Esophagus muscularis mucosa (tissue), 4 donors: Measurements from ENCODE around the gene DBP. TPM values are rescaled to one million over a fixed set of nuclear protein-coding genes. Genes with fewer than 3 reads are reported as not detected.
"Not testable (repeated sequence)": the region's sequence is repeated elsewhere in the genome, so short reads cannot be mapped to it uniquely, and the experiment has no call there.

Source experiments
- DNase-seq: peaks from one replicate; pipeline ENCODE4 v3.0.0-alpha.2; 2017; ENCODE audit errors: extremely low spot score
- H3K27ac ChIP-seq, 4 donors: fragments of 200-600 bp; sonication (generic); replicated peaks in 1 of 4; 1 replicate in 3 of 4; 2 replicates in 1 of 4; pipeline ENCODE4 v1.5.1; 2016 to 2019; ENCODE audit warnings: mild to moderate bottlenecking in 1 of 4
- H3K27me3 ChIP-seq, 4 donors: fragments of 200-600 bp; sonication (generic); one replicate each; pipeline versions ENCODE4 v1.5.1 to v1.6.0; 2016 to 2019
- H3K36me3 ChIP-seq, 4 donors: fragments of 200-600 bp; sonication (generic); one replicate each; pipeline ENCODE4 v1.5.1; 2016 to 2019
- H3K4me1 ChIP-seq, 4 donors: fragments of 200-600 bp; sonication (generic); one replicate each; pipeline ENCODE4 v1.5.1; 2016 to 2019
- H3K4me3 ChIP-seq, 4 donors: fragments of 200-600 bp; sonication (generic); 1 replicate in 2 of 4; 2 replicates in 2 of 4; pipeline ENCODE4 v1.5.1; 2016 to 2019; ENCODE audit warnings: mild to moderate bottlenecking in 4 of 4, moderate library complexity in 1 of 4
- H3K9me3 ChIP-seq, 4 donors: fragments of 200-600 bp; sonication (generic); 1 replicate in 3 of 4; 2 replicates in 1 of 4; pipeline ENCODE4 v1.5.1; 2016 to 2019
- CTCF ChIP-seq, 3 experiments: fragments of 200-600 bp in 2 of 3; fragments of 450-650 bp in 1 of 3; sonication (generic) in 2 of 3; IDR thresholded peaks; one replicate each; pipeline ENCODE4 v1.5.1; 2017 to 2019; ENCODE audit warnings: antibody characterized with exemption in 3 of 3, mild to moderate bottlenecking in 2 of 3, moderate library complexity in 1 of 3
- EP300 ChIP-seq: sonication (generic); formaldehyde crosslinking; IDR thresholded peaks from one replicate; pipeline ENCODE4 v1.6.1; 2017; ENCODE audit warnings: antibody characterized with exemption
- POLR2A ChIP-seq: fragments of 450-650 bp; IDR thresholded peaks from one replicate; pipeline ENCODE4 v1.6.1; 2017; ENCODE audit warnings: antibody characterized with exemption, moderate library complexity, mild to moderate bottlenecking, low read depth
- POLR2AphosphoS5 ChIP-seq, 2 donors: sonication (generic); formaldehyde crosslinking; IDR thresholded peaks; one replicate each; pipeline ENCODE4 v1.6.1; 2017; ENCODE audit warnings: antibody characterized with exemption in 2 of 2
- WGBS: methylation state at CpG from one replicate; pipeline ENCODE4 v1.1.5; 2018; 5-methylcytosine and 5-hydroxymethylcytosine counted together
- intact Hi-C: fragments of 100-400 bp; cut with DNase I; formaldehyde crosslinking; loops from one replicate; pipeline ENCODE4 v1.15.1; 2023
- total RNA-seq, 4 donors: library from RNA; depleted of rRNA; stranded (reverse); fragments of >200 nt; gene quantifications; one replicate each; pipeline versions ENCODE4 v1.1.0 to v1.2.1, GENCODE V29; 2016

The DBP gene
- total RNA-seq, 4 donors from 2014 or later, result 3.0 to 9.3 (median 7.2) TPM

GRCh38 chr19:48681127-48681470, 43.9 kb upstream of the DBP start:
- no peaks in the 10 kb centered on the region for H3K27me3 ChIP-seq
- no peaks in the 10 kb centered on the region for H3K36me3 ChIP-seq
- intact Hi-C loops, result no loop called here
- H3K4me3 ChIP-seq, result no peak overlapping the region
- no peak for TF ChIP-seq EP300
- no peak for TF ChIP-seq POLR2A
- TF ChIP-seq POLR2AphosphoS5 (IDR thresholded peaks at IDR 0.05), result no peak
- no peak for TF ChIP-seq CTCF (IDR thresholded peaks at IDR 0.05)
- DNase-seq, result no peak
- no peaks in the 10 kb centered on the region for H3K4me1 ChIP-seq
- no peaks in the 10 kb centered on the region for H3K9me3 ChIP-seq
- H3K27ac ChIP-seq, result no peak overlapping the region
- WGBS, result 83% methylated on average over 7 of the region's 7 CpGs

GRCh38 chr19:48680436-48681126, 43.4 kb upstream of the DBP start:
- intact Hi-C loops, result no loop called here
- WGBS, result 95% methylated on average over 35 of the region's 45 CpGs
- no peak for TF ChIP-seq POLR2AphosphoS5 (IDR thresholded peaks at IDR 0.05)
- TF ChIP-seq EP300, result no peak
- TF ChIP-seq POLR2A, result no peak
- TF ChIP-seq CTCF (IDR thresholded peaks at IDR 0.05), result no peak

GRCh38 chr19:48680006-48680405, 42.8 kb upstream of the DBP start:
- H3K27ac ChIP-seq, H3K4me3 ChIP-seq, H3K4me1 ChIP-seq, H3K36me3 ChIP-seq, intact Hi-C loops, H3K27me3 ChIP-seq, H3K9me3 ChIP-seq, DNase-seq: not testable (repeated sequence)
- WGBS, result 92% methylated on average over 13 of the region's 19 CpGs

More at GRCh38 chr19:48680436-48681126, 43.4 kb upstream of the DBP start:
- Histone ChIP-seq H3K4me1 (peaks cover 1 to 4% (median 2%) of the 10 kb centered on the region in 4 donors), H3K27me3 (no peaks in the 10 kb centered on the region), H3K4me3 (no peak overlapping the region), H3K9me3 (no peaks in the 10 kb centered on the region), H3K36me3 (no peaks in the 10 kb centered on the region), H3K27ac (no peak overlapping the region)
- no peak for DNase-seq

- no peak for TF ChIP-seq EP300
- TF ChIP-seq POLR2A, result no peak
- no peak for TF ChIP-seq CTCF (IDR thresholded peaks at IDR 0.05)
- TF ChIP-seq POLR2AphosphoS5 (IDR thresholded peaks at IDR 0.05), result no peak
Measured at GRCh38 chr19:48678201-48678600, 41.0 kb upstream of the DBP start.

GRCh38 chr19:48676887-48677286, 39.7 kb upstream of the DBP start:
- Histone ChIP-seq H3K36me3 (no peaks in the 10 kb centered on the region), H3K4me3 (no peak overlapping the region), H3K4me1 (peaks cover 7 to 14% (median 9%) of the 10 kb centered on the region in 4 donors), H3K9me3 (no peaks in the 10 kb centered on the region), H3K27me3 (no peaks in the 10 kb centered on the region), H3K27ac (no peak overlapping the region)
- 90% methylated on average over 12 of the region's 13 CpGs for whole genome bisulfite sequencing
- intact Hi-C loops, result loop anchor here (5.0 kb wide), 1 partner anchor 35 kb away; no protein-coding TSS in a partner anchor
- no peak for DNase-seq
- TF ChIP-seq EP300 (no peak), POLR2A (no peak), POLR2AphosphoS5 (IDR thresholded peaks at IDR 0.05) (no peak), CTCF (IDR thresholded peaks at IDR 0.05) (no peak)

More at GRCh38 chr19:48678201-48678600, 41.0 kb upstream of the DBP start:
- peaks cover 7 to 14% (median 9%) of the 10 kb centered on the region in 4 donors for H3K4me1 ChIP-seq
- H3K27ac ChIP-seq, result no peak overlapping the region
- H3K9me3 ChIP-seq, result no peaks in the 10 kb centered on the region
- 80% methylated on average over 4 of the region's 4 CpGs for WGBS
- H3K4me3 ChIP-seq, result no peak overlapping the region
- H3K27me3 ChIP-seq, result no peaks in the 10 kb centered on the region
- intact Hi-C loops, result loop anchor here (5.0 kb wide), 1 partner anchor 34 kb away; no protein-coding TSS in a partner anchor
- no peak for DNase-seq
- no peaks in the 10 kb centered on the region for H3K36me3 ChIP-seq
